HG02973 (cell line): ENCODE results near the gene DRC3.
"Not testable (repeated sequence)": the region's sequence is repeated elsewhere in the genome, so short reads cannot be mapped to it uniquely, and the experiment has no call there.

Experiments
- ATAC-seq: cut with Tn5 transposase; IDR thresholded peaks from one replicate; pipeline ENCODE4 v1.9.1; 2021; ENCODE audit warnings: moderate library complexity; ENCODE audit not compliant: unreplicated experiment

Gene DRC3

GRCh38 chr17:17941015-17941414 lies 31.6 kb upstream of the DRC3 start:
- no peak for ATAC-seq

GRCh38 chr17:17942846-17943245 lies 29.8 kb upstream of the DRC3 start:
- no peak for ATAC-seq

DNA sequence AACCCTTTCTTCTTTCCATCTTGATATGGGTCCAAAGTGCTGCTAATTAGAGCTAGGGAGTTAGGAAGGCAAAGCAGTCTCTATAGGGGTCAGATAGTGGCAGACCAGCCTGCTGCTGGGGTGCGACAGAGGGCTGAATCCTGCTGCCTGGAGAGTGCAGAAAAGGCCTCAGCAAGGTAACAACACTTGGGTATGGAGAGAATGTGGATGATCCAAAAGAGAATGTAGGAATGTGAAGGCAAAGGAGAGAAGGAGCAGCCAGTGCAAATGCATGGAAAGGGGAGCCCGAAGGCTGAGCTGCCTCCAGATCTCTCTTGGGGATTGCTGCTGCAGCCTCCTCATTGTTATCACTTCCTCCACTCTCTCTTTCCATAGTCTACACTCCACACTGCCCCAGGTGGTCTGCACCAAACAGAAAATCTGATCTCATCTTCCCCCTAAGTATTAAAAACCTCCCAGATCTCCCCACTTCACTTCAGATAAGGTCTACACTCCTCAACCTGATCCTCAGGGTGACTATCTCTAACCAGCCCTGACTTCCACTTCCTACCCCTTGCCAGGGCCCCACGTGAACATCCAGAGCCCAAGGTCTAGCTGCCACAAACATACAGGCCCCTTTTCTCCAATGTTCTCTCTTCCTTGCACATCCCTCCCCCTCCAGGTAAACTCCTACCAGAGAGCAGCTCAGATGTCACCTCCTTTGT lies 29.2 kb upstream of the DRC3 start:
- ATAC-seq = no peak

GRCh38 chr17:17944242-17944641 lies 28.4 kb upstream of the DRC3 start:
- ATAC-seq = no peak

DNA sequence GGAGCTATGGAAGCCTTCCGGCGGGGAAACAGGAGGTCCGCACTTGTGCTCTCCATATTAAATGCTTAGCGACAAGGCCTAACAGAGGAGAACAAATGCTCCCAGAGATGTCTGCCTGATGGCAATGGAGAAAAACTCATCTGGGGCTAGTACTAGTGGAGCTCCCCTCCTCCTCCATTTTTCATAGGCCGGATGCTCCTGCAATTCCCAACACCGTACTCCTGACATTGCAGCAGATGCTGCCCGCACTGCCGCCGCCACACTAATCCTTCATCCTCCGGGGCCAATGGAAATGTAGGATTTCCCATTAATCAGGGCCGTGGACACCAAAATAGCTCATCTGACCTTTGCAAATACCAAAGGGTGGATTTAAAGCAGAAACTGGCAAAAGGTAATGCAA lies 27.9 kb upstream of the DRC3 start:
- ATAC-seq = no peak

GRCh38 chr17:17946093-17946492 lies 26.6 kb upstream of the DRC3 start:
- no peak for ATAC-seq

- no peak for ATAC-seq
Observed at GRCh38 chr17:17947309-17947708, 25.4 kb upstream of the DRC3 start.

DNA sequence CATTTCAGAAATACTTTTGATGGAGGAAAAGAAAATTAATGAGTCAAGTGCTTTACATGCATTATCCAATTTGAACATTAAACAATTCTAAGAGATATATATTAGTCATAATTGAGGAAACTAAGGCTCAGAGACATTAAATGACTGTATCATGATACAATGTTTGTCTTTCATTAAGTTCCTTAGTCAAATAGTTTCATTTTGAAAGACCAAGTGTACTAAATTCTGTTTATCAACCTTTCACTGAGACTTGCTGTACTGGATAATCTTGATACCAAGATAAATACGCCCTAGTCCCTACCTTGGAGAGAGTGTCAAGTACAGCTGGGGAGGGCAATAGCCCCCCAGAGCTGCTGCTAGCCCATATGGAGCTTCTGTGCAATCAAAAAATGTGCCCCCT lies 24.7 kb upstream of the DRC3 start:
- no peak for ATAC-seq

GRCh38 chr17:17950347-17950746 lies 22.3 kb upstream of the DRC3 start:
- no peak for ATAC-seq

DNA sequence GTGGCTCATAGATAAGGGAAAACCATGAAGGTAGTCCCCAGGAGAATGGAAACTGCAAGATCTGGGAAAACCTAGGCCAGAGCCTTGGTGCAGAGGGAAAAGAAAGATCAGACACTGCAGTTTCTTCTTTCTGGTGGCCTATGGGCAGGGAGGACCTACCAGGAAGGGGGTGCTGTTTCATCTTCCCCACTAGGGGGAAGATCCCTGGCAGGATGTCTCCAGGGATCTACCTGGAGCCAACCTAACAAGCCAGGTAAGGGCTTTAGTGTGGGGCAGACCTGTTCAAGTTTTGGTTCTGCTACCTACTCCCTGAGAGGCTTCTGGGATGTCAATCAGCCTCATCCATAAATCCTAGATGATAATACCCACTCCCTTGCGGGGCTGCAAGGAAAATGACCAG lies 21.9 kb upstream of the DRC3 start:
- ATAC-seq = no peak

DNA sequence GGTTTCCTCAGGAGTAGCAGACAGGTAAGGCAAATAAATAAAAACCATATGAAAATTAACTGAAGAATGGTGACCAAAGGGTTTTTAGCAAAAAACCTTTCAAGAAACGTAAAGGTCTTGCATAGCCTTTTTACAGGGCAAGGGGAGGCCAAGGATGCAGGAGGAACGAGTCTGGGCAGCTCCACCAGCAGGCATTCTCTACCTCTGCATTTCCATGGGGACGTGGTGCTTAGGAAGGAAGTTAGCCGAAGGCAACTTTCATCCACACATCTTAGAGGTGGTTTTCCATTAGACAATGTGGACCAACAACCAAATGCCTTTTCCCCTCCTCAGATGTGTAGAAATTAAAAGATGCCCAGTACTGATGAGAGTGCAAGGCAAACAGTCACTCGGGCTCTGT lies 21.1 kb upstream of the DRC3 start:
- ATAC-seq = no peak

- no peak for ATAC-seq
Observed at GRCh38 chr17:17952691-17953090, 20.0 kb upstream of the DRC3 start.

DNA sequence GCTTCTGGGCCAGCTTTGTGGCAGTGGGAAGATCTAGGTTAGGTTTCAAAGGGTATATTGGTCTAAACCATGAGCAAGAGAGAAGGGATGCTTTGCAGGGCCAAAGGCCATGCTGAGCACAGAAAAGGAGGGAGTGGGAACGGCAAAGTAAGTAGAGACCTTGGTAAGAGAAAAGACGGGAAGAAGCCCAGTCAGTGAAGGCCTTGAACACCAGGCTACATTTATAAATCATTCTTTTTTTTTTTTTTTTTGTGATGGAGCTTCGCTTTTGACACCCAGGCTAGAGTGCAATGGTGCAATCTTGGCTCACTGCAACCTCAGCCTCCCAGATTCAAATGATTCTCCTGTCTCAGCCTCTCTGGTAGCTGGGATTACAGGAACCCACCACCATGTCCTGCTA lies 18.6 kb upstream of the DRC3 start:
- ATAC-seq = no peak

DNA sequence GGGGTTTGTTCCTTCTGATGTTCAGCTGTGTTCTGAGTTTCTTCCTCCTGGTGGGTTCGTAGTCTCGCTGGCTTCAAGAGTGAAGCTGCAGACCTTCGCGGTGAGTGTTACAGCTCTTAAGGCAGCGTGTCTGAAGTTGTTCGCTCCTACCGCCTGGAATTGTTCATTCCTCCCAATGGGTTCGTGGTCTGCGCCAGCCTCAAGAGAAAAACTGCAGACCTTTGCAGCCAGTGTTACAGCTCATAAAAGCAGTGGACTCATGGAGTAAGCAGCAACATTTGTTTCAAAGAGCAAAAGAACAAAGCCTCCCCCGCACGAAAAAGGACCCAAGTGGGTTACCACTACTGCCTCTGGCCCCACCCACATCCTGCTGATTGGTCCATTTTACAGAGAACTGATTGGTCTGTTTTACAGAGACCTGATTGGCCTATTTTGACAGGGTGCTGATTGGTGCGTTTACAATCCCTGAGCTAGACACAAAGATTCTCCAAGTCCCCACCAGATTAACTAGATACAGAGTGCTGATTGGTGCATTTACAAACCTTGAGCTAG lies 16.8 kb upstream of the DRC3 start:
- ATAC-seq = not testable (repeated sequence)

DNA sequence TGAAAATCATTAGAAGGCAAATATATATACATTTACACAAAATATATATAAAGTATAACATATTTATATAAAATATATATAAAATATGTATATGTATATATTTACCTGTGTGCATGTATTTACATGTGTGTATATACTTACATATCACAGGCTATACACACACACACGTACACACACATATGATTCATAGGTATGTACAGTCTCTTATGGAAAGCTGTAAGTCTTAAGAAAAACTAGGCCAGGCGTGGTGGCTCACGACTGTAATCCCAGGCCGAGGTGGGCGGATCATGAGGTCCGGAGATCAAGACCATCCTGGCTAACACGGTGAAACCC lies 15.1 kb upstream of the DRC3 start:
- no peak for ATAC-seq

DNA sequence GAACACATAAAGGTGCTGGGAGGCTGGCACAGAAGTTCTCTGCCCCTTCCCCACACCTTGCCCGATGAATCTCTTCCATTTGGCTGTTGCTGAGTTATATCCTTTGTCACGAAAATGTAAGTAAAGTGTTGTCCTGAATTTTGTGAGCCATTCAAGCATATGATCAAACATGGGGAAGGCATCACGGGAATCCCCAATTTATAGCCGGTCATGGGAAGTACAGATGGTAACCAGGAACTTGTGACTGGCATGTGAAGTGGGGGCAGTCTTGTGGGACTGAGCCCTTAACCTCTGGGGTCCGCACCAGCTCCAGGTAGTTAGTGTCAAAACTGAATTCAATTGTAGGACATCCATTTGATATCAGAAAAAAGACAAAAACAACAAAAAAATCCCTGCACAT lies 13.7 kb upstream of the DRC3 start:
- ATAC-seq = no peak

DNA sequence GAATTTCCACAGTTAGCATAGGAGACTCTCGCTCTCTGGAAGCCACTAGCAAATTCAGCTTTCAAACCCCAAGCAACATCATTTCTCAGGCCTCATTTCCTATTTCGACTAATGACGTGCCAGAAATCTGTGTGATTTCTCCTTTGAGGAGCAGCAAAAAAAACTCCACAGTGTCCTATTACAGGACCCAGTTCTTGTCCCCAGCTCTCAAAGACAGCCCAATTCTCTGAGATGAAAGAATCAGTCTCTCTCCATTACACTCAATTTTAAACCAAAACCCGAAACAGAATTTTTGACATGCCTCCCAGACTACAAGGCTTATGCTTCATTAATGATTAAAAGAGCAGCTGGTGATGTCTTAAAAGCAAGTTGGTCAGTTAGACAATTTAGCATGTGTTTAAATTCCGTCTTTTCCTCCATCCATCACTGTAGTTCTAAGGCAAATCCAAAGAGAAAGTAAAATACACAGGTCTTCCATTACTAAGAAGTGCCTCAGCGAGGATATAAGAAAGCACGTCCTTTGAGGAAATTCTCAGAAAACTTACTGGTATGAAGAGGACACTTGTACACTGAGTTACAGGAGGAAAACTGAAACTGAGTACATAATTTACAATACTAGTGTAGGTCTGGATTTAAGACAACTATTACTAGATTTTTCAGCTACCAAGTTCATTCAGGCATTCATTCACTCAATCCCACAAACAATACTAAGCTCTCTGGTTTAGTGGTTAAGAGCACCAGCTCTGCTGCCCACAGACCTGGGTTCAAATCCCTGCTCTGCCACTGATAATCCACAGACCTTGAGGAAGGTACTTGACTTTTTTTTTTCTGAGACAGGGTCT lies 12.9 kb upstream of the DRC3 start:
- ATAC-seq = peak; percentile 45

DNA sequence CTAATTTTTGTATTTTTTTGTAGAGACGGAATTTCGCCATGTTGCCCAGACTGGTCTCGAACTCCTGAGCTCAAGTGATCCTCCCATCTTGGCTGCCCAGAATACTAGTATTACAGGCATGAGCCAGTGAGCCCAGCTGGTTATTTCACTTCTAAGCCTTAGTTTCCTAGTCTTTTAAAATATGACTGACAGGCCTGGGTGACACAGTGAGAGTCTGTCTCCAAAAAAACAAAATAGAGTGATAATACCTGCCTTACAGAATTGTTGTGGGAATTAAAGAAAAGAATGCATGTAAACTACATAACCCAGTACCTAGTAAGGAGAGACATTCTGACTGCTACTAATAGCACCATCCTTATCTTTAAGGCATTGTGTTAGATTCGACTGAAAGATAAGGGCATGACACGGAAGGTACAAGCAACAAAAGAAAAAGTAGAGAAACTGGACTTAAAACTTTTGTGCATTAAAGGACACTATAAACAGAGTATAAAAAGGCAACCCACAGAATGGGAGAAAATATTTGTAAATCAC lies 12.1 kb upstream of the DRC3 start:
- no peak for ATAC-seq

DNA sequence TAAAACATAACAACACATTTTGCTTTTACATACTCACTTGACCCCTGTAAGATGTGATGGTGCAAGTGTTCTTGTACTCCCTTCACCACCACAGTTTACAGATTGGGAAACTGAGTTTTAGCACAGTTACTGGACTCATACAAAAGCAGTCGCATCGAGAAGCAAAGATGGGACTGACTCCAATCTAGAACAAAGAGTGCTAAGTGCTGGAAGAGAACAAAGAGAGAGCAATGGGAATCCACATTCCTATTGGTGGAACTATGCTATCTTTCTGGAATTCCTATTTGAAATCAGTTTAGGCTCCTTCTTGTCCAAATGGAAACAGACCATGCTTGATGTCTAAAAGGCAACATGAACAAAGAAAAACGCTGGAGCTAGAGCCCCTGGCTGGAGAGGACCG lies 9.6 kb upstream of the DRC3 start:
- no peak for ATAC-seq

DNA sequence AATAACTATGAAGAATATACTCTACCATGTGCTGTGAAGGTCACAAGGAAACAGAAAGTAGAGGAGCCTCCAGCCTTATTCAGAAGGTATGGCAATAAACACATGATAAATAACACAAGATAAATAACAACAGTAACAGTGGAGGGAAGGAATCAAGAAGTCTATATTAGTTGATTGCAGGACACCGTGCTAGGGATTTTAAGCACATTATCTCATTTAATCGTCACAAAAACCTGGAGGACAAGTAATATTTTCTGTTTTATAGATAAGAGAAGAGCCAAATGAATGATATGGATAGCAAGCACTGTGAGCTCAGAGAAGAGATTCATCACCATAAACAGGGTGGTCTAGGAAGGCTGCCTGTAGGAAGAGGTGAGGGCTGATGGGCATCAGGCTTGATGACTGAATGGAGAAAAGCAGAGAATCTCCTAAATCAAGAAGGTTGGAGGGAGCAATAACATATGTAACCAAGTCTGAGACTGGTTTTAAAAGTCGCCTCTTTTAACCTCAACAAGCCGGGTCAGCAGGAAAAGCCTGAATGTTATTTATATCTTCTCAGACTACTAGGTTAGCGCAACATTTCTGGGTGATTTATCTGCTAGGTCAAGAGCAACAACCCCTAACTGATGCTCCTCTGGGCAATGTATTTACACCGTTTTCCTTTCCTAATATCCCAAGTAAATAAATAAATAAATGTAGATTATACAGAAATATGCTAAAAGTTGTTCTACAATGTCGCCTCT lies 8.8 kb upstream of the DRC3 start:
- ATAC-seq = no peak

DNA sequence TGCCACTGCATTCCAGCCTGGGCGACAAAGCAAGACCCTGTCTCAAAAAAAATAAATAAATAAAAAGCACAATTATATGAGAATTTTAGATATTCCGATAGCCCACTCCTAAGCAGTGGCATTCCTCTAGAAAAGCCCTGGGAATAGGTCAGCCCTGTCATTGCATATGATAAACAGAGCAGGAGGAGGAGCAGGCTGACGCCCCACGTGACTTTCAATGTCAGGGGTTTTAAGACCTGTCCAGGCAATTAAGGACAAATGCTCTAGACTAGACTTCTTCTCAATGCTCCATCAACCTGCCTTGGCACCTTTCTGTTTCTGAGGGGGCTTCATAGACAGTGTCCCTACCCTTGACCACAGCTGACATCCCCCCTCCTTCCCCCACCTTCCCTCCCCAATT lies 8.0 kb upstream of the DRC3 start:
- ATAC-seq = no peak
